Sigmoid colon (tissue), 7 donors: Measurements from ENCODE around the gene U2SURP. TPM values are rescaled to one million over a fixed set of nuclear protein-coding genes. Genes with fewer than 3 reads are reported as not detected.
"Not testable (repeated sequence)": the region's sequence is repeated elsewhere in the genome, so short reads cannot be mapped to it uniquely, and the experiment has no call there.

Experiments
- DNase-seq: peaks from one replicate; pipeline ENCODE4 v3.0.0-alpha.2; 2019
- H3K27ac ChIP-seq, 4 donors: fragments of 200-600 bp; sonication (generic); one replicate each; pipeline ENCODE4 v1.5.1; 2016 to 2019; ENCODE audit warnings: mild to moderate bottlenecking in 1 of 4
- H3K27me3 ChIP-seq, 3 donors: fragments of 200-600 bp; sonication (generic); one replicate each; pipeline ENCODE4 v1.5.1; 2019; ENCODE audit warnings: mild to moderate bottlenecking in 1 of 3
- H3K36me3 ChIP-seq, 4 donors: fragments of 200-600 bp; sonication (generic); one replicate each; pipeline ENCODE4 v1.5.1; 2016 to 2019
- H3K4me1 ChIP-seq, 4 donors: fragments of 200-600 bp; sonication (generic); one replicate each; pipeline ENCODE4 v1.5.1; 2017 to 2019
- H3K4me3 ChIP-seq, 4 donors: fragments of 200-600 bp; sonication (generic); one replicate each; pipeline ENCODE4 v1.5.1; 2017 to 2019; ENCODE audit warnings: mild to moderate bottlenecking in 2 of 4, moderate library complexity in 1 of 4
- H3K9me3 ChIP-seq, 4 donors: fragments of 200-600 bp in 3 of 4; sonication (generic) in 3 of 4; one replicate each; pipeline versions ENCODE4 v1.5.1 to v1.6.1; 2013 to 2019
- EP300 ChIP-seq, 4 donors: sonication (generic); formaldehyde crosslinking; IDR thresholded peaks; one replicate each; pipeline ENCODE4 v1.6.1; 2017; ENCODE audit warnings: antibody characterized with exemption in 4 of 4
- POLR2A ChIP-seq, 2 donors: fragments of 450-650 bp; IDR thresholded peaks; one replicate each; pipeline ENCODE4 v1.6.1; 2016; ENCODE audit warnings: antibody characterized with exemption in 2 of 2, mild to moderate bottlenecking in 2 of 2, moderate library complexity in 2 of 2
- POLR2AphosphoS5 ChIP-seq, 4 donors: sonication (generic); formaldehyde crosslinking; IDR thresholded peaks; one replicate each; pipeline ENCODE4 v1.6.1; 2017; ENCODE audit warnings: antibody characterized with exemption in 4 of 4
- WGBS, 2 donors: extraction: QIAGEN DNeasy Blood & Tissue Kit; methylation state at CpG; one replicate each; pipeline ENCODE4 v1.1.7; 2013; 5-methylcytosine and 5-hydroxymethylcytosine counted together
- intact Hi-C: fragments of 100-400 bp; cut with DNase I; formaldehyde crosslinking; loops from one replicate; pipeline ENCODE4 v1.15.1; 2023
- polyA plus RNA-seq, 3 donors: library from polyadenylated mRNA; stranded (reverse); fragments of 200-250 nt; gene quantifications; one replicate each; pipeline ENCODE4 v1.2.3, GENCODE V29; 2013
- total RNA-seq, 4 donors: library from RNA; depleted of rRNA; stranded (reverse); fragments of >200 nt; gene quantifications; one replicate each; pipeline ENCODE4 v1.1.0, GENCODE V29; 2016
- TF ChIP-seq, protein P1 (sequence below), 4 experiments: fragments of 450-650 bp in 3 of 4; fragments of 200-600 bp in 1 of 4; IDR thresholded peaks; one replicate each; pipeline ENCODE4 v1.5.1; 2016 to 2019; ENCODE audit warnings: antibody characterized with exemption in 4 of 4, mild to moderate bottlenecking in 3 of 4, moderate library complexity in 2 of 4
- donor health status: healthy with polysubstance abuse.
- donor health status: Bipolar disorder and iron deficiency.
- donor health status: healthy.

Gene U2SURP
- total and polyA plus RNA-seq, 7 donors, result 11.4 to 79.8 (median 66.8) TPM

- peaks cover 0 to 56% (median 16%) of the 10 kb centered on the region in 4 donors for H3K36me3 ChIP-seq
- H3K4me3 ChIP-seq, result no peak overlapping the region
- H3K4me1 ChIP-seq, result peaks cover 0 to 11% (median 3%) of the 10 kb centered on the region in 4 donors
- no peak for DNase-seq
- TF ChIP-seq, protein P1, sequence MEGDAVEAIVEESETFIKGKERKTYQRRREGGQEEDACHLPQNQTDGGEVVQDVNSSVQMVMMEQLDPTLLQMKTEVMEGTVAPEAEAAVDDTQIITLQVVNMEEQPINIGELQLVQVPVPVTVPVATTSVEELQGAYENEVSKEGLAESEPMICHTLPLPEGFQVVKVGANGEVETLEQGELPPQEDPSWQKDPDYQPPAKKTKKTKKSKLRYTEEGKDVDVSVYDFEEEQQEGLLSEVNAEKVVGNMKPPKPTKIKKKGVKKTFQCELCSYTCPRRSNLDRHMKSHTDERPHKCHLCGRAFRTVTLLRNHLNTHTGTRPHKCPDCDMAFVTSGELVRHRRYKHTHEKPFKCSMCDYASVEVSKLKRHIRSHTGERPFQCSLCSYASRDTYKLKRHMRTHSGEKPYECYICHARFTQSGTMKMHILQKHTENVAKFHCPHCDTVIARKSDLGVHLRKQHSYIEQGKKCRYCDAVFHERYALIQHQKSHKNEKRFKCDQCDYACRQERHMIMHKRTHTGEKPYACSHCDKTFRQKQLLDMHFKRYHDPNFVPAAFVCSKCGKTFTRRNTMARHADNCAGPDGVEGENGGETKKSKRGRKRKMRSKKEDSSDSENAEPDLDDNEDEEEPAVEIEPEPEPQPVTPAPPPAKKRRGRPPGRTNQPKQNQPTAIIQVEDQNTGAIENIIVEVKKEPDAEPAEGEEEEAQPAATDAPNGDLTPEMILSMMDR (IDR thresholded peaks at IDR 0.05), result no peak
- TF ChIP-seq EP300 (IDR thresholded peaks at IDR 0.05) (no peak), POLR2AphosphoS5 (IDR thresholded peaks at IDR 0.05) (no peak), POLR2A (IDR thresholded peaks at IDR 0.05) (no peak)
- intact Hi-C loops, result no loop called here
- H3K27me3 ChIP-seq, result no peaks in the 10 kb centered on the region
- H3K27ac ChIP-seq, result no peak overlapping the region
- no peaks in the 10 kb centered on the region for H3K9me3 ChIP-seq
Observed at GRCh38 chr3:143014921-143015320, 13.6 kb downstream of the U2SURP start.

DNA sequence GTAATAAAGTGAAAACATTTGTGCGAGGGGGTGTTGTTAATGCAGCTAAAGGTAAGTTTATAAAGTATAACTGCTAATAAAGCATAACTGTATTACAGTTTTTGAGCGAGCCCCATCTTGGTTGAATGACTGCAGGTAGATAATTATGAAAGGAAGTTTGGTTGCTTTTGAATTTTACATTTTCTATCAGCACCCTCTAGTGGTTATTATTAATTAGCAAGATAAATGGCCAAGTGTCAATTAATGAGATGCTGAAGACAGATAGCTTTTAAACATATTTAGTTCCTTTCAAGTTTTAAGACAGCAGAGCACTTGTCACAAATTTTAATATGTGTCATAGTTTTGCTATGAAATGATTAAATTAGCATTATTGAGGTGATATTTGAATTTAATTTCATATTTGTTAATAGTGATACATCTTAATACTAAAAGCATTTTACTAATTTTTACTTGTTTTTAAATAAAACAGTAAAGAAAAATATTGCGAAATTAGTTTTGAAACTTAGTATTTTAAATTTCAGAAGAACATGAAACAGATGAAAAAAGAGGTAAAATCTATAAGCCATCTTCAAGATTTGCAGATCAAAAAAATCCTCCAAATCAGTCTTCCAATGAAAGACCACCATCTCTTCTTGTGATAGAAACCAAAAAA, 15.1 kb downstream of the U2SURP start:
- no peak overlapping the region for H3K27ac ChIP-seq
- no peaks in the 10 kb centered on the region for H3K4me1 ChIP-seq
- H3K4me3 ChIP-seq, result no peak overlapping the region
- intact Hi-C loops, result no loop called here
- peaks cover 5 to 71% (median 30%) of the 10 kb centered on the region in 4 donors for H3K36me3 ChIP-seq
- no peaks in the 10 kb centered on the region for H3K27me3 ChIP-seq
- TF ChIP-seq POLR2AphosphoS5 (IDR thresholded peaks at IDR 0.05), result no peak
- no peak for TF ChIP-seq POLR2A (IDR thresholded peaks at IDR 0.05)
- TF ChIP-seq, protein P1 (IDR thresholded peaks at IDR 0.05), result peak in 2 of 4 experiments; percentile 7 to 50
- WGBS, 2 donors, result 88 to 92% methylated on average over 3 of the region's 3 CpGs
- H3K9me3 ChIP-seq, result no peaks in the 10 kb centered on the region
- DNase-seq, result no peak

GRCh38 chr3:143024351-143024960, 23.1 kb downstream of the U2SURP start:
- Histone ChIP-seq H3K4me3 (no peak overlapping the region), H3K27ac (no peak overlapping the region), H3K36me3 (peaks cover 7 to 98% (median 52%) of the 10 kb centered on the region in 4 donors), H3K27me3 (no peaks in the 10 kb centered on the region), H3K4me1 (no peaks in the 10 kb centered on the region), H3K9me3 (no peaks in the 10 kb centered on the region)
- intact Hi-C loops, result no loop called here
- no peak for DNase-seq
- 98% methylated on average over 4 of the region's 4 CpGs for WGBS, 2 donors
- TF ChIP-seq POLR2AphosphoS5 (IDR thresholded peaks at IDR 0.05) (no peak), POLR2A (IDR thresholded peaks at IDR 0.05) (no peak), EP300 (IDR thresholded peaks at IDR 0.05) (no peak)
- TF ChIP-seq, protein P1 (IDR thresholded peaks at IDR 0.05), result no peak

DNA sequence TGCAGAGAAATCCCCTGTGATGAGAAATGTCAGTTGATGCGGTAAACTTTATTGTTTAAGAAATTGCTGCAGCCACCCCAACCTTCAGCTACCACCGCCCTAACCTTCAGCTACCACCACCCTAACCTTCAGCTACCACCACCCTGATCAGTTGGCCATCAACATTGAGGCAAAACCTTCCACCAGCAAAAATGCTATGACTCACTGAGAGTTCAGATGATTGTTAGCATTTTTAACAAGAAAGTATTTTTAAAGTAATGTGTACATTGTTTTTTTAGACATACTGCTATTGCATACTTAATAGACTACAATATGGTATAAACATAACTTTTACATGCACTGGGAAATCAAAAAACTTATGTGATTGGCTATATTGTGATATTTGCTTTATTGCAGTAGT, 30.0 kb downstream of the U2SURP start:
- TF ChIP-seq POLR2AphosphoS5 (IDR thresholded peaks at IDR 0.05), result no peak
- TF ChIP-seq EP300 (IDR thresholded peaks at IDR 0.05), result no peak
- TF ChIP-seq, protein P1 (IDR thresholded peaks at IDR 0.05), result no peak
- no peak for TF ChIP-seq POLR2A (IDR thresholded peaks at IDR 0.05)
- intact Hi-C loops, result no loop called here
- H3K27me3 ChIP-seq, result no peaks in the 10 kb centered on the region
- H3K27ac ChIP-seq, result no peak overlapping the region
- H3K4me1 ChIP-seq, result no peaks in the 10 kb centered on the region
- no peaks in the 10 kb centered on the region for H3K9me3 ChIP-seq
- no peak overlapping the region for H3K4me3 ChIP-seq
- 84 to 91% methylated on average over 2 of the region's 2 CpGs for WGBS, 2 donors
- DNase-seq, result no peak
- H3K36me3 ChIP-seq, result peaks cover 9 to 96% (median 38%) of the 10 kb centered on the region in 4 donors

DNA sequence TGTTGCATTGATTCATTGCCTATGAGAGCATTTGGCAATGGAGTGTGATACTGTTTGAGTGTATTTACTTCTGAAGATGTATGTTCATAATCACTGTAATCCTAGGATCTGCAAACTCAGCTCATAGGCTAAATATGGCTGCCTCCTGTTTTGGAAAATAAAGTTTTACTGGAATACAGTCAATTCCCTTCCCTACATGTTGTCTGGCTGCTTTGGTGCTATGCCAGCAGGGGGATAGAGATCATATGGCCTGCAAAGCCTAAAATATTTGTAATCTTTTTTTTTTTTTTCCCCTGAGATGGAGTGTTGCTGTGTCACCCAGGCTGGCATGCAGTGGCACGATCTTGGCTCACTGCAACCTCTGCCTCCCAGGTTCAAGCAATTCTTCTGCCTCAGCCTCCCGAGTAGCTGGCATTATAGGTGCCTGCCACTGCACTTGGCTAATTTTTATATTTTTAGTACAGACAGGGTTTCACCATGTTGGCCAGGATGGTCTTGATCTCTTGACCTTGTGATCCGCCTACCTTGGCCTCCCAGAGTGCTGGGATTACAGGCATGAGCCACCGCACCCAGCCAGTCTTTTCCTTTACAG, 30.5 kb downstream of the U2SURP start:
- DNase-seq, H3K4me1 ChIP-seq, intact Hi-C loops, H3K4me3 ChIP-seq, H3K9me3 ChIP-seq, H3K27me3 ChIP-seq, H3K27ac ChIP-seq: not testable (repeated sequence)
- 92 to 94% methylated on average over 4 of the region's 4 CpGs for WGBS, 2 donors
- H3K36me3 ChIP-seq, result peaks cover 13 to 98% (median 40%) of the 10 kb centered on the region in 4 donors
